OCI-LY1 (cell line): Measurements from ENCODE around the gene NFIX.

ENCODE experiments used
- CTCF ChIP-seq: fragments of 200-600 bp; sonication (generic), shearing (Covaris generic); IDR thresholded peaks from 2 replicates; pipeline ENCODE4 v1.5.1; 2017; ENCODE audit warnings: mild to moderate bottlenecking, antibody characterized with exemption, low read length, moderate library complexity, mixed read lengths
- EZH2 ChIP-seq: fragments of 200-600 bp; sonication (generic), shearing (Covaris generic); IDR thresholded peaks from 2 replicates; pipeline ENCODE4 v1.8.0; 2017; ENCODE audit warnings: borderline replicate concordance, mixed run types, mild to moderate bottlenecking, antibody characterized with exemption, low read length, moderate library complexity, mixed read lengths

GRCh38 chr19:13066933-13067807 lies 71.9 kb downstream of the NFIX start:
- no peak for TF ChIP-seq CTCF
- no peak for TF ChIP-seq EZH2
